Neural progenitor cell (in vitro differentiated cells): Measurements from ENCODE around the gene HM13. TPM values are rescaled to one million over a fixed set of nuclear protein-coding genes. Genes with fewer than 3 reads are reported as not detected.
"Not testable (repeated sequence)": the region's sequence is repeated elsewhere in the genome, so short reads cannot be mapped to it uniquely, and the experiment has no call there.

ENCODE experiments used
- DNase-seq: peaks from one replicate; pipeline ENCODE4 v3.0.0-alpha.2; 2016; ENCODE audit warnings: low spot score
- H2AFZ ChIP-seq: fragments of 200-600 bp; sonication (generic); replicated peaks from 2 replicates; pipeline ENCODE4 v1.6.1; 2016; ENCODE audit warnings: antibody characterized with exemption
- H3F3A ChIP-seq: fragments of 200-600 bp; sonication (generic); 2 replicates; pipeline ENCODE4 v1.6.1; 2016; ENCODE audit warnings: antibody characterized with exemption, low read depth
- H3K27ac ChIP-seq: fragments of 200-600 bp; sonication (generic); 2 replicates; pipeline ENCODE4 v1.5.1; 2016; ENCODE audit warnings: mild to moderate bottlenecking
- H3K27me3 ChIP-seq: fragments of 200-600 bp; sonication (generic); 2 replicates; pipeline ENCODE4 v1.6.1; 2016; ENCODE audit warnings: mild to moderate bottlenecking, moderate library complexity
- H3K36me3 ChIP-seq: fragments of 200-600 bp; sonication (generic); 2 replicates; pipeline ENCODE4 v1.5.1; 2016
- H3K4me1 ChIP-seq: fragments of 200-600 bp; sonication (generic); 2 replicates; pipeline ENCODE4 v1.6.1; 2016; ENCODE audit warnings: mixed run types
- H3K4me2 ChIP-seq: fragments of 200-600 bp; sonication (generic); 2 replicates; pipeline ENCODE4 v1.6.1; 2016
- H3K4me3 ChIP-seq: fragments of 200-600 bp; sonication (generic); 2 replicates; pipeline ENCODE4 v1.5.1; 2016
- H3K79me2 ChIP-seq: fragments of 200-600 bp; sonication (generic); 2 replicates; pipeline ENCODE4 v1.6.1; 2016; ENCODE audit warnings: low read depth
- H3K9ac ChIP-seq: fragments of 200-600 bp; sonication (generic); 2 replicates; pipeline ENCODE4 v1.6.1; 2016
- H3K9me3 ChIP-seq: fragments of 200-600 bp; sonication (generic); 2 replicates; pipeline ENCODE4 v1.5.1; 2016; ENCODE audit warnings: low read depth
- H4K20me1 ChIP-seq: fragments of 200-600 bp; sonication (generic); 2 replicates; pipeline ENCODE4 v1.6.1; 2016; ENCODE audit warnings: low read depth
- H3K27ac Mint-ChIP-seq: 3 replicates; pipeline ENCODE4 v1.8.0; 2021; ENCODE audit warnings: mixed read lengths
- H3K27me3 Mint-ChIP-seq: 2 replicates; pipeline ENCODE4 v1.8.0; 2022; ENCODE audit warnings: low read depth, mild to moderate bottlenecking, inconsistent platforms, moderate library complexity, mixed read lengths; ENCODE audit not compliant: insufficient read depth
- H3K36me3 Mint-ChIP-seq: 3 replicates; pipeline ENCODE4 v1.8.0; 2021; ENCODE audit warnings: mixed read lengths
- H3K4me1 Mint-ChIP-seq: 3 replicates; pipeline ENCODE4 v1.8.0; 2021; ENCODE audit warnings: mixed read lengths
- H3K4me3 Mint-ChIP-seq: 3 replicates; pipeline ENCODE4 v1.8.0; 2021; ENCODE audit warnings: mild to moderate bottlenecking, moderate library complexity, mixed read lengths
- H3K9me3 Mint-ChIP-seq: 3 replicates; pipeline ENCODE4 v1.8.0; 2020; ENCODE audit warnings: mixed read lengths
- EZH2 ChIP-seq: fragments of 200-600 bp; sonication (generic); IDR thresholded peaks from 2 replicates; pipeline ENCODE4 v1.6.1; 2017; ENCODE audit warnings: antibody characterized with exemption, mild to moderate bottlenecking, moderate library complexity
- EZH2phosphoT487 ChIP-seq: fragments of 200-600 bp; sonication (generic); IDR thresholded peaks from 2 replicates; pipeline ENCODE4 v1.6.1; 2017; ENCODE audit warnings: antibody characterized with exemption
- total RNA-seq: library from RNA; depleted of rRNA; stranded (reverse); fragments of >200 nt; gene quantifications from 2 replicates; pipeline ENCODE4 v1.2.3, GENCODE V29; 2015; ENCODE audit warnings: low replicate concordance
- TF ChIP-seq, protein P1 (sequence below): fragments of 200-600 bp; sonication (generic); IDR thresholded peaks from 2 replicates; pipeline ENCODE4 v1.5.1; 2017; ENCODE audit warnings: antibody characterized with exemption, mild to moderate bottlenecking

HM13 gene
- total RNA-seq, 1 donor from 2014 or later: 46.2 TPM

- Histone ChIP-seq H3K9ac (no peak overlapping the region), H3K4me1 (peaks cover 29% of the 10 kb centered on the region), H3K4me3 (peak overlapping the region; percentile 77), H3K27ac (no peak overlapping the region), H3K9me3 (no peaks in the 10 kb centered on the region), H3K79me2 (peaks cover 23% of the 10 kb centered on the region), H3F3A (peaks cover 56% of the 10 kb centered on the region), H4K20me1 (peaks cover 19% of the 10 kb centered on the region), H2AFZ (no peak overlapping the region), H3K4me2 (peak overlapping the region; percentile 86), H3K36me3 (no peaks in the 10 kb centered on the region), H3K27me3 (peaks cover 22% of the 10 kb centered on the region)
- Mint-ChIP-seq H3K4me3 (peak overlapping the region; percentile 99), H3K27ac (peak overlapping the region; percentile 91), H3K36me3 (peaks cover 16% of the 10 kb centered on the region), H3K4me1 (peaks cover 52% of the 10 kb centered on the region), H3K9me3 (no peaks in the 10 kb centered on the region), H3K27me3 (peaks cover 15% of the 10 kb centered on the region)
- DNase-seq: peak; percentile 37
- no peak for TF ChIP-seq EZH2phosphoT487
- TF ChIP-seq EZH2: no peak
Measured at GRCh38 chr20:31606804-31607639, 92.8 kb downstream of the HM13 start.

DNA sequence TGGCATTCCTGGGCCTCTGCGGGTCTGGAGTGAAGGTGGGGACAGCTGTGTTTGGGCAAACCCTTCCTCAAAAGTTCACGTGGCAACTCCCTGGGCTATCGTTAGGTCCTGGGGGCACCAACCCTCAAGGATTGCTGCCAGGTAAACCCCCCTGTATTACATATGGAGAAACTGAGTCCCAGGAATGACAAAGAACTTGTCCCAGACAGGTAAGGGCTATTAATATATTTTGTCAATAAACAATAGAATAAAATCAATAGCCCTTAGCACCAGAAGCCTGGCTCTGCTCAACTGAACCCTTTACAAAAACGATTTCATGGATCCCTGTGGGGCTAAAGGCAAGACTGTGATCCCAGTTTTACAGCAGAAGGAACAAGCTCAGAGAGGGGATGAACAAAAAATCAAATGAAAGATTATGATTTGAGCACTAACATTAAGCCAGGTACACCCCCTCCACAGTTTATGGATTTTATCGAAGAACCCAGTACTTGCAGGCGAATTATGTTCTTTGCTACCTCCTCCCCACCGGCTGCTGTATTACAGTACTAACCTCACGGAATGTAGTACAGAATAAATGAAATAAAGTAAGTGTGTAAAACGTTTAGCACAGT lies 93.5 kb downstream of the HM13 start:
- no peaks in the 10 kb centered on the region for H3K9me3 Mint-ChIP-seq
- Histone ChIP-seq H3K9me3 (no peaks in the 10 kb centered on the region), H2AFZ (no peak overlapping the region), H3K27me3 (peaks cover 22% of the 10 kb centered on the region), H3K9ac (no peak overlapping the region), H3K36me3 (no peaks in the 10 kb centered on the region), H3K4me1 (peaks cover 29% of the 10 kb centered on the region), H3K4me2 (peak overlapping the region; percentile 86), H3K79me2 (peaks cover 23% of the 10 kb centered on the region), H4K20me1 (peaks cover 19% of the 10 kb centered on the region), H3F3A (peaks cover 56% of the 10 kb centered on the region), H3K27ac (peak overlapping the region; percentile 59), H3K4me3 (peak overlapping the region; percentile 77)
- peak overlapping the region; percentile 91 for H3K27ac Mint-ChIP-seq
- no peak for DNase-seq
- TF ChIP-seq EZH2phosphoT487 (no peak), EZH2 (no peak)
- TF ChIP-seq, protein P1, sequence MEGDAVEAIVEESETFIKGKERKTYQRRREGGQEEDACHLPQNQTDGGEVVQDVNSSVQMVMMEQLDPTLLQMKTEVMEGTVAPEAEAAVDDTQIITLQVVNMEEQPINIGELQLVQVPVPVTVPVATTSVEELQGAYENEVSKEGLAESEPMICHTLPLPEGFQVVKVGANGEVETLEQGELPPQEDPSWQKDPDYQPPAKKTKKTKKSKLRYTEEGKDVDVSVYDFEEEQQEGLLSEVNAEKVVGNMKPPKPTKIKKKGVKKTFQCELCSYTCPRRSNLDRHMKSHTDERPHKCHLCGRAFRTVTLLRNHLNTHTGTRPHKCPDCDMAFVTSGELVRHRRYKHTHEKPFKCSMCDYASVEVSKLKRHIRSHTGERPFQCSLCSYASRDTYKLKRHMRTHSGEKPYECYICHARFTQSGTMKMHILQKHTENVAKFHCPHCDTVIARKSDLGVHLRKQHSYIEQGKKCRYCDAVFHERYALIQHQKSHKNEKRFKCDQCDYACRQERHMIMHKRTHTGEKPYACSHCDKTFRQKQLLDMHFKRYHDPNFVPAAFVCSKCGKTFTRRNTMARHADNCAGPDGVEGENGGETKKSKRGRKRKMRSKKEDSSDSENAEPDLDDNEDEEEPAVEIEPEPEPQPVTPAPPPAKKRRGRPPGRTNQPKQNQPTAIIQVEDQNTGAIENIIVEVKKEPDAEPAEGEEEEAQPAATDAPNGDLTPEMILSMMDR: no peak
- H3K27me3 Mint-ChIP-seq: peaks cover 15% of the 10 kb centered on the region
- H3K4me3 Mint-ChIP-seq: peak overlapping the region; percentile 99
- peaks cover 46% of the 10 kb centered on the region for H3K4me1 Mint-ChIP-seq
- H3K36me3 Mint-ChIP-seq: peaks cover 16% of the 10 kb centered on the region

- Mint-ChIP-seq H3K9me3 (no peaks in the 10 kb centered on the region), H3K4me1 (peaks cover 46% of the 10 kb centered on the region), H3K27me3 (peaks cover 15% of the 10 kb centered on the region), H3K36me3 (peaks cover 15% of the 10 kb centered on the region), H3K4me3 (peak overlapping the region; percentile 99), H3K27ac (peak overlapping the region; percentile 87)
- peak; percentile 37 for TF ChIP-seq EZH2phosphoT487
- TF ChIP-seq, protein P1: no peak
- peaks cover 19% of the 10 kb centered on the region for H4K20me1 ChIP-seq
- H3K9me3 ChIP-seq: no peaks in the 10 kb centered on the region
- no peak overlapping the region for H3K9ac ChIP-seq
- H3K4me2 ChIP-seq: peak overlapping the region; percentile 86
- no peak overlapping the region for H2AFZ ChIP-seq
- peaks cover 23% of the 10 kb centered on the region for H3K79me2 ChIP-seq
- no peaks in the 10 kb centered on the region for H3K36me3 ChIP-seq
- H3F3A ChIP-seq: peaks cover 61% of the 10 kb centered on the region
- peak; percentile 93 for DNase-seq
- peaks cover 22% of the 10 kb centered on the region for H3K27me3 ChIP-seq
- H3K27ac ChIP-seq: peak overlapping the region; percentile 59
- peaks cover 29% of the 10 kb centered on the region for H3K4me1 ChIP-seq
- peak overlapping the region; percentile 16 for H3K4me3 ChIP-seq
Measured at GRCh38 chr20:31608251-31608945, 94.2 kb downstream of the HM13 start.

DNA sequence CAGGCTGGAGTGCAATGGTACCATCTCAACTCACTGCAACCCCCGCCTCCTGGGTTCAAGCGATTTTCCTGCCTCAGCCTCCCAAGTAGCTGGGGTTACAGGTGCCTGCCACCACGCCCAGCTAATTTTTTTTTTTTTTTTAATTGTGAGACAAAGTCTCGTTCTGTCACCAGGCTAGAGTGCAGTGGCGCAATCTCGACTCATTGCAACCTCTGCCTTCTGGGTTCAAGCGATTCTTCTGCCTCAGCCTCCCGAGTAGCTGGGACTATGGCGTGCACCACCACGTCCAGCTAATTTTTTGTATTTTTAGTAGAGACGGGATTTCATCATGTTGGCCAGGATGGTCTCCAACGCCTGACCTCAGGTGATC lies 98.0 kb downstream of the HM13 start:
- not testable (repeated sequence) for H3K27ac ChIP-seq, H3K4me3 ChIP-seq, H3K27me3 ChIP-seq, H3K27ac Mint-ChIP-seq, DNase-seq, H3K9ac ChIP-seq, H3K79me2 ChIP-seq, H3K36me3 Mint-ChIP-seq, H3K9me3 ChIP-seq, H3K9me3 Mint-ChIP-seq, H3K4me2 ChIP-seq, H3K36me3 ChIP-seq, H3K27me3 Mint-ChIP-seq, H4K20me1 ChIP-seq, H2AFZ ChIP-seq
- H3K4me1 ChIP-seq: peaks cover 18% of the 10 kb centered on the region
- H3F3A ChIP-seq: peaks cover 30% of the 10 kb centered on the region
- Mint-ChIP-seq H3K4me1 (peaks cover 29% of the 10 kb centered on the region), H3K4me3 (peak overlapping the region; percentile 67)
